MM.1S (cell line): ENCODE results near the gene NCAN.

ENCODE experiments used
- DNase-seq: peaks from one replicate; pipeline ENCODE4 v3.0.0-alpha.2; 2015
- H2AFZ ChIP-seq: fragments of 300-600 bp; sonication (generic); 2 replicates; pipeline ENCODE4 v1.6.0; 2016; ENCODE audit warnings: antibody characterized with exemption, low read length
- H3F3A ChIP-seq: fragments of 300-600 bp; sonication (generic); 2 replicates; pipeline ENCODE4 v1.6.1; 2016; ENCODE audit warnings: mild to moderate bottlenecking, antibody characterized with exemption, low read length, moderate library complexity, mixed read lengths; ENCODE audit not compliant: insufficient read depth
- H3K27ac ChIP-seq: fragments of 300-600 bp; sonication (generic); 2 replicates; pipeline ENCODE4 v1.5.1; 2016; ENCODE audit warnings: mild to moderate bottlenecking, low read length
- H3K27me3 ChIP-seq: fragments of 300-600 bp; sonication (generic); replicated peaks from 2 replicates; pipeline ENCODE4 v1.6.0; 2016; ENCODE audit warnings: low read length; ENCODE audit not compliant: insufficient read depth
- H3K36me3 ChIP-seq: fragments of 300-600 bp; sonication (generic); replicated peaks from 2 replicates; pipeline ENCODE4 v1.6.1; 2016; ENCODE audit warnings: mild to moderate bottlenecking, low read length, mixed read lengths; ENCODE audit not compliant: insufficient read depth
- H3K4me1 ChIP-seq: fragments of 300-600 bp; sonication (generic); 2 replicates; pipeline ENCODE4 v1.6.1; 2016; ENCODE audit warnings: low read length, mixed read lengths
- H3K4me2 ChIP-seq: fragments of 300-600 bp; sonication (generic); 2 replicates; pipeline ENCODE4 v1.6.0; 2016; ENCODE audit warnings: low read depth, low read length
- H3K4me3 ChIP-seq: fragments of 300-600 bp; sonication (generic); 2 replicates; pipeline ENCODE4 v1.5.1; 2016; ENCODE audit warnings: low read length, mixed read lengths
- H3K79me2 ChIP-seq: fragments of 300-600 bp; sonication (generic); 2 replicates; pipeline ENCODE4 v1.6.1; 2016; ENCODE audit warnings: mixed run types, low read length, mixed read lengths
- H3K9ac ChIP-seq: fragments of 300-600 bp; sonication (generic); 2 replicates; pipeline ENCODE4 v1.6.1; 2016; ENCODE audit warnings: low read length, mixed read lengths
- H3K9me2 ChIP-seq: fragments of 300-600 bp; sonication (generic); replicated peaks from 2 replicates; pipeline ENCODE4 v1.6.1; 2016; ENCODE audit warnings: mild to moderate bottlenecking, low read length, mixed read lengths; ENCODE audit not compliant: insufficient read depth
- H3K9me3 ChIP-seq: fragments of 300-600 bp; sonication (generic); replicated peaks from 2 replicates; pipeline ENCODE4 v1.6.1; 2016; ENCODE audit warnings: mild to moderate bottlenecking, low read length, mixed read lengths; ENCODE audit not compliant: insufficient read depth
- H4K20me1 ChIP-seq: fragments of 300-600 bp; sonication (generic); 2 replicates; pipeline ENCODE4 v1.6.1; 2016; ENCODE audit warnings: mild to moderate bottlenecking, low read length, moderate library complexity, mixed read lengths; ENCODE audit not compliant: insufficient read depth
- EZH2 ChIP-seq: fragments of 300-600 bp; sonication (generic); optimal IDR thresholded peaks from 2 replicates; pipeline ENCODE3; 2017; ENCODE audit warnings: low read depth, mild to moderate bottlenecking, antibody characterized with exemption, low read length, mixed read lengths
- EZH2phosphoT487 ChIP-seq: fragments of 300-600 bp; sonication (generic); IDR thresholded peaks from 2 replicates; pipeline ENCODE4 v1.6.1; 2018; ENCODE audit warnings: antibody characterized with exemption, low read length
- TF ChIP-seq, protein P1 (sequence below): fragments of 300-600 bp; sonication (generic); IDR thresholded peaks from 2 replicates; pipeline ENCODE4 v1.5.1; 2016; ENCODE audit warnings: antibody characterized with exemption, low read length, mixed read lengths

NCAN gene

DNA sequence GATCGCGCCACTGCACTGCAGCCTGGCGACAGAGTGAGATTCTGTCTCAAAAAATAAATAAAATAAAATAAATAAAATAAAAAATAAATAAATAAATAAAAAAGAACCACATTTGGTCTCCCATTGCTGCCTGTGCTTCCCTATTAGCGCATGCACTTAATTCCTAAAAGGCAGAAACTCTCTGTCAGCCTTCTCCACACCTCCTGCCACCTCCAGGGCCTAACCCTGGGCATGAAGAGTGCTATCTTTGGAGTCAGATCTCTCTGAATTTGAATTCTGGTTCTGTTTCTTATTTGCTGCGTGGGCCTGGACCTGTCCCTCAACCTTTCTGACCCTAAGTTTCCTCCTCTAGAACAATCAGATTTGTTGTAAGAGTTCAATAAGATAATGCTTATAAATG lies 11.3 kb downstream of the NCAN start:
- peaks cover 73% of the 10 kb centered on the region for H3K27me3 ChIP-seq
- no peak overlapping the region for H3K9ac ChIP-seq
- DNase-seq, result no peak
- no peak overlapping the region for H2AFZ ChIP-seq
- no peaks in the 10 kb centered on the region for H3K36me3 ChIP-seq
- H3F3A ChIP-seq, result no peaks in the 10 kb centered on the region
- H3K79me2 ChIP-seq, result no peaks in the 10 kb centered on the region
- no peaks in the 10 kb centered on the region for H3K4me1 ChIP-seq
- no peak overlapping the region for H3K4me3 ChIP-seq
- no peaks in the 10 kb centered on the region for H3K9me2 ChIP-seq
- no peaks in the 10 kb centered on the region for H3K9me3 ChIP-seq
- TF ChIP-seq, protein P1, sequence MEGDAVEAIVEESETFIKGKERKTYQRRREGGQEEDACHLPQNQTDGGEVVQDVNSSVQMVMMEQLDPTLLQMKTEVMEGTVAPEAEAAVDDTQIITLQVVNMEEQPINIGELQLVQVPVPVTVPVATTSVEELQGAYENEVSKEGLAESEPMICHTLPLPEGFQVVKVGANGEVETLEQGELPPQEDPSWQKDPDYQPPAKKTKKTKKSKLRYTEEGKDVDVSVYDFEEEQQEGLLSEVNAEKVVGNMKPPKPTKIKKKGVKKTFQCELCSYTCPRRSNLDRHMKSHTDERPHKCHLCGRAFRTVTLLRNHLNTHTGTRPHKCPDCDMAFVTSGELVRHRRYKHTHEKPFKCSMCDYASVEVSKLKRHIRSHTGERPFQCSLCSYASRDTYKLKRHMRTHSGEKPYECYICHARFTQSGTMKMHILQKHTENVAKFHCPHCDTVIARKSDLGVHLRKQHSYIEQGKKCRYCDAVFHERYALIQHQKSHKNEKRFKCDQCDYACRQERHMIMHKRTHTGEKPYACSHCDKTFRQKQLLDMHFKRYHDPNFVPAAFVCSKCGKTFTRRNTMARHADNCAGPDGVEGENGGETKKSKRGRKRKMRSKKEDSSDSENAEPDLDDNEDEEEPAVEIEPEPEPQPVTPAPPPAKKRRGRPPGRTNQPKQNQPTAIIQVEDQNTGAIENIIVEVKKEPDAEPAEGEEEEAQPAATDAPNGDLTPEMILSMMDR, result no peak
- no peak for TF ChIP-seq EZH2
- no peak for TF ChIP-seq EZH2phosphoT487
- no peaks in the 10 kb centered on the region for H4K20me1 ChIP-seq
- H3K4me2 ChIP-seq, result no peak overlapping the region
- H3K27ac ChIP-seq, result no peak overlapping the region

- TF ChIP-seq EZH2phosphoT487 (no peak), EZH2 (no peak)
- TF ChIP-seq, protein P1, result no peak
- Histone ChIP-seq H3K4me3 (no peak overlapping the region), H3K9me2 (no peaks in the 10 kb centered on the region), H3K9me3 (no peaks in the 10 kb centered on the region), H4K20me1 (no peaks in the 10 kb centered on the region), H3K79me2 (no peaks in the 10 kb centered on the region), H3K9ac (no peak overlapping the region), H3K4me1 (no peaks in the 10 kb centered on the region), H3K4me2 (no peak overlapping the region), H2AFZ (no peak overlapping the region), H3F3A (no peaks in the 10 kb centered on the region), H3K27ac (no peak overlapping the region), H3K27me3 (peaks cover 77% of the 10 kb centered on the region), H3K36me3 (no peaks in the 10 kb centered on the region)
- DNase-seq, result no peak
Measured at GRCh38 chr19:19223636-19224035, 11.9 kb downstream of the NCAN start.

- H3F3A ChIP-seq, result no peaks in the 10 kb centered on the region
- H3K4me2 ChIP-seq, result peak overlapping the region; percentile 83
- H3K9ac ChIP-seq, result no peak overlapping the region
- no peak for DNase-seq
- TF ChIP-seq EZH2 (no peak), EZH2phosphoT487 (no peak)
- TF ChIP-seq, protein P1, result no peak
- no peaks in the 10 kb centered on the region for H4K20me1 ChIP-seq
- H3K9me2 ChIP-seq, result no peaks in the 10 kb centered on the region
- H3K4me1 ChIP-seq, result no peaks in the 10 kb centered on the region
- no peaks in the 10 kb centered on the region for H3K36me3 ChIP-seq
- H3K79me2 ChIP-seq, result no peaks in the 10 kb centered on the region
- H3K27ac ChIP-seq, result no peak overlapping the region
- no peaks in the 10 kb centered on the region for H3K9me3 ChIP-seq
- peaks cover 78% of the 10 kb centered on the region for H3K27me3 ChIP-seq
- H3K4me3 ChIP-seq, result no peak overlapping the region; the same call in 1 of the 2 replicates
- no peak overlapping the region for H2AFZ ChIP-seq
Measured at GRCh38 chr19:19224150-19224851, 12.5 kb downstream of the NCAN start.
